Measurements from ENCODE around the gene C6orf89. TPM values are rescaled to one million over a fixed set of nuclear protein-coding genes. Genes with fewer than 3 reads are reported as not detected.

The C6orf89 gene
- total RNA-seq, 1 experiment from 2014 or later = 11.8 TPM

GRCh38 chr6:36848658-36849441 is 36.9 kb upstream of the C6orf89 start:
- Histone ChIP-seq H3K4ac (ENCODE audit: low read depth, low read length) (no peak overlapping the region), H3K79me2 (ENCODE audit: insufficient read depth, low read length) (no peaks in the 10 kb centered on the region), H2BK15ac (ENCODE audit: low read depth, low read length) (no peak overlapping the region), H3K23me2 (ENCODE audit: insufficient read length, low read depth, low read length, poor library complexity, severe bottlenecking) (peaks cover 4% of the 10 kb centered on the region), H3K79me1 (ENCODE audit: insufficient read depth, low read depth, low read length, poor library complexity, severe bottlenecking) (no peaks in the 10 kb centered on the region), H3K23ac (ENCODE audit: insufficient read length, low read depth, low read length) (no peak overlapping the region), H3K9ac (ENCODE audit: extremely low read depth, insufficient read length, low read length) (no peak overlapping the region), H3K27ac (ENCODE audit: insufficient read length, low read depth, low read length) (no peak overlapping the region), H2BK5ac (ENCODE audit: insufficient read length, low read length) (no peak overlapping the region), H3T11ph (ENCODE audit: low read length) (no peak overlapping the region), H2BK12ac (ENCODE audit: insufficient read length, low read depth, low read length) (no peak overlapping the region), H2BK120ac (ENCODE audit: low read depth, low read length, poor library complexity, severe bottlenecking) (no peak overlapping the region), H3K4me2 (ENCODE audit: insufficient read depth, insufficient read length, low read length) (peak overlapping the region; percentile 48), H3K14ac (ENCODE audit: insufficient read depth, low read length) (no peak overlapping the region), H3K9me3 (ENCODE audit: control insufficient read depth, low read depth, low read length) (no peaks in the 10 kb centered on the region), H3K56ac (ENCODE audit: insufficient read length, low read depth, low read length) (no peak overlapping the region), H4K20me1 (ENCODE audit: control insufficient read depth, insufficient read depth, insufficient read length) (no peaks in the 10 kb centered on the region), H2AFZ (ENCODE audit: low read length) (no peak overlapping the region), H3K18ac (ENCODE audit: insufficient read length, low read depth, low read length) (no peak overlapping the region), H2BK20ac (ENCODE audit: low read depth, low read length, poor library complexity, severe bottlenecking) (no peak overlapping the region), H2AK5ac (ENCODE audit: insufficient read length, low read length) (no peak overlapping the region), H3K27me3 (ENCODE audit: insufficient read depth, low read length) (no peaks in the 10 kb centered on the region), H4K91ac (ENCODE audit: insufficient read length, low read depth, low read length) (no peak overlapping the region), H4K8ac (replicated peaks; ENCODE audit: insufficient read length, low read depth, low read length) (no peak overlapping the region), H4K5ac (ENCODE audit: insufficient read length, low read depth, low read length) (no peak overlapping the region), H3K4me1 (ENCODE audit: insufficient read depth, low read length) (no peaks in the 10 kb centered on the region; the same call in 1 of the 2 replicates)
- TF ChIP-seq CTCF (conservative IDR thresholded peaks at IDR 0.05) = no peak
- DNase-seq = peak; percentile 84
- no CpG with 5 or more reads among the region's 26 CpGs for WGBS (ENCODE audit: extremely low coverage, insufficient read length, low lambda C conversion rate)
- peaks cover 3 to 15% (median 8%) of the 10 kb centered on the region in 3 experiments; a peak in 5 of 7 replicates for H3K36me3 Mint-ChIP-seq (ENCODE audit: insufficient read depth in 1 of 3, low read depth in 3 of 3)
- peak overlapping the region; percentile 43 to 71 for H3K4me3 Mint-ChIP-seq
- peaks cover 28 to 36% of the 10 kb centered on the region in 2 experiments for H3K4me1 Mint-ChIP-seq
- no peak overlapping the region for H3K27ac Mint-ChIP-seq
- no peaks in the 10 kb centered on the region for H3K9me3 Mint-ChIP-seq
- H3K27me3 Mint-ChIP-seq (ENCODE audit: low read depth) = peaks cover 7% of the 10 kb centered on the region

All from H9 (cell line).